Measurements from ENCODE around the gene PIP5K1C.

PIP5K1C gene

GRCh38 chr19:3608079-3608641 is 92.1 kb downstream of the PIP5K1C start:
- DNase-seq = no peak

- no peak for DNase-seq
Measured at GRCh38 chr19:3607303-3608078, 92.8 kb downstream of the PIP5K1C start.

- DNase-seq = peak in 1 of 2 experiments; percentile 44
Measured at GRCh38 chr19:3606690-3607289, 93.5 kb downstream of the PIP5K1C start, which contains the start of gene TBXA2R. TBXA2R (minus strand) TSS chr19:3606875; CDS start chr19:3600634, 6,241 bp downstream.

- no peak for DNase-seq
Measured at GRCh38 chr19:3606174-3606689, 94.0 kb downstream of the PIP5K1C start.

GRCh38 chr19:3605770-3606169 is 94.5 kb downstream of the PIP5K1C start:
- DNase-seq = no peak

- no peak for DNase-seq
Measured at GRCh38 chr19:3605361-3605760, 94.9 kb downstream of the PIP5K1C start.

DNA sequence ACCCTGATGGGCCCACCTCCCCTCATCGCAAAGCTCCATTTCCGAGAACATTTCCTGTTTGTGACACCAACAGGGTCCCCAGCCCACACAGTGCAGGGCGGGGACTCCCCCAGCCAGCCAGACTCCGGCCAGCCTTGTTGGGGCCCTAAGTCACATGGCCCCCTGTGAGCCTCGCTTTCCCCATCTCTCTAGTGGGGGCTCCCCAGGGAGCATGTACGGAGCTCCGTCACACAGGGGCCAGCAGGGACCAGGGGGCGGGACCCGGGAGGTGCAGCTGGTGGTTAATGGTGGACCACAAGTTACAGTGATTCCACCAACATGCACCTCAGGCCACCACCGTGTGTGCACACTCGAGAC is 95.3 kb downstream of the PIP5K1C start:
- DNase-seq = no peak

DNA sequence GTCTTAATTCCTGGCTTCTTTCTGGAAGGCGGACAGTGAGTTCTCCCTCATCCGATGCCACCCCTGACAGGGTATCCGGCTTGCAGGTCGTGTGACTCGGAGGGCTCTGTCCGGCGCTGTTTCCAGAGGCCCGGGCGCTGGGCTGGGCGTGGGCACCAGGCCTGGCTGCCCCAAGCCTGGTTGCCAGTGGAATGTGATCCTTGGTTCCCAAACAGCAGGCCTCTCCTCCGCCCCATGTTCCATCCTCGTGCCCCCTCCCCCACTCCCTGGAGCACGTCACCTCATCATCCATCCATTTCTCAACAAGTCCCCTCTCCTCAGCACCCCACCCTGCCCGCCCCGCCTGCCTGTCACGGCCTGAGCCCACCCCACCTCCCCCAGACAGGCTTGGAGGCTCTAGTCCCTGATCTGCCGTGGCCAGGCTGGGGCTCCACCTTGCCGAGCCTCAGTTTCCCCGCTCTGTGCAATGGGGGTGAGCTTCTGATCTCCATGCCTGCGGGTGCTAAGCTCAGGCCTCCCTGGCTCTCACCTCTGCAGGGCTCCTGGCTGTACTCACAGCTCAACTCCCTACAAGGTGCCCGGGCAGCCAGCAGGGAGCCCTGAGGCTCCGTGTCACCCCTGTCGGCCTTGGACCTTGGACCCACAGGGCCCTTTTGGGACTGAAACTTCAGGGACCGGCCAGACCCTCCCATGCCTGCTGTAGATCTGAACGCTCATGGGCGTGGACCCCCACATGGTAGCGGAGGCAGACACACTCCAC is 95.9 kb downstream of the PIP5K1C start:
- no peak for DNase-seq

GRCh38 chr19:3603121-3603811 is 97.0 kb downstream of the PIP5K1C start:
- no peak for DNase-seq

DNA sequence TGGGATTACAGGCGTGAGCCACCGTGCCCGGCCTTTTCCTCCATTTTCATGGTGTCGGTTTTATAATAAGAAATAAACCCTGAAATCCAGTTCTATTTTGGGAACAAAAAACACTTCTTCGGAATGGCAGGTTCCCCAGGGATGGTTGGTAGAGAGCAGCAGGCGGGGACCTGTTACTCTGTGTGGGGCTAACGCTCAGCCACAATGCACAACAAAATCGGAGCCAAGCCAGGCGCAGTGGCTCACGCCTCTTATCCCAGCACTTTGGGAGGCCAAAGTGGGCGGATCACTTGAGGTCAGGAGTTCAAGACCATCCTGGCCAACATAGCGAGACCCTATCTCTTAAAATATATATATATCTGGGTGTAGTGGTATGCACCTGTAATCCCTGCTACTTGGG is 99.2 kb downstream of the PIP5K1C start:
- no peak for DNase-seq

DNA sequence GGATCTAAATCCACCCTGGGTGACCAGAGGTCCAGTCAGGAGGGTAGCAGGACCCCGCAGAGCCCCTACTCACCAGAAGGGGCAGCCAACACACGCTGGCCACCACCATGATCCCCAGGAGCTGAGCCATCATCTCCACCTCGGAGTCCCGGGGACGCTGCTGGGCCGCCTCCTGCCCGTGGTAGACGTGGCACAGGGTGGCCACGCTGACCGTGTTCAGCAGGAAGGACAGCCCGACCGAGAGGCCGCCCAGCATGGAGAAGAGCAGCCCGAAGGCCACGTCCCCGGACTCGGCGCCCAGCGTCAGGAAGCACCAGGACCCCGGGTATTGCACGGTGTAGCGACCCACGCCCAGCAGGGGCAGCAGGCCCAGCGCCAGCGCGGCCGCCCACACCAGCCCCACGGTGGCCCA is 100.5 kb downstream of the PIP5K1C start:
- DNase-seq = peak in 1 of 2 experiments; percentile 31

- no peak for DNase-seq
Measured at GRCh38 chr19:3595521-3596061, 104.7 kb downstream of the PIP5K1C start.

DNA sequence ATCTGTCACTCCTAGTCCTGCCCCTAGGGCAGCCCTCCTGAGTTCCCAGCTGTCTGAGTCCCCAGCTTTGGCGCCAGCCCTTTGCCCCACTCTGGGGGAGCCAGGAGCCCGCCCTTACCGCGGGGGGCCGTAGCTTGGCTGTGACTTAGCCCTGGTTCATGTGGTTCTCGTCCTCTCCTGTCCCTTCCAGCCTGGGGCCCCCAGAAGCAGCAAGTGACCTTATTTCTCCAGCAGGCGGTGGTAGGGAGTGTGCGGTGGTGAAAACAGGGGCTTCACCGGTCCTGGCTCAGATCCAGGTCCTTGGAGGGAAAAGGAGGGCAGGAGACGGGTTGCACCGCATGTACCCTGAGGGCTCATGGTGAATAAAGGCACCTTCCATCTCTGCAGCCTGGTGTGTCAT is 107.1 kb downstream of the PIP5K1C start:
- no peak for DNase-seq

- DNase-seq = no peak
Measured at GRCh38 chr19:3591876-3592613, 108.2 kb downstream of the PIP5K1C start.

- no peak for DNase-seq
Measured at GRCh38 chr19:3590991-3591659, 109.1 kb downstream of the PIP5K1C start.

- no peak for DNase-seq
Measured at GRCh38 chr19:3589949-3590348, 110.3 kb downstream of the PIP5K1C start.

DNA sequence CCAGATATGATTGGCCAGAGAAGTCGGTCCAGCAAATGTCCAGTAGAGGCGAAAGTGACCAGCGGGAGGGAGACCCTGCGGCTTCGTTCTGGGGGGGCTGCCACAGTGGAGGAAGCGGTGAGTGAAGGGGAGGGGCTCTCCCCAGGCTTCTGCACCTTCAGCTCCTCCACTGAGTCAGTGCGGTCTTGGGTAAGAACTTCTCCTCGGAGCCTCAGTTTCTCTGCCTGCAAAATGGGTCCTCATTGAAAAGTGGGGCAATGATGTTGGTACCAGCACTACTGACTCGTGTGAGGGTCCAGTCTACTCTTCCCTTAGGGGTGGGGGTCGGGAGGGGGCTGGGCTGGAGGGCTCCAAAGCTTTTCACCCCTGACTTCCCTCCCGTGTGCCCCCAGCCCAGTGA is 110.8 kb downstream of the PIP5K1C start:
- no peak for DNase-seq

DNA sequence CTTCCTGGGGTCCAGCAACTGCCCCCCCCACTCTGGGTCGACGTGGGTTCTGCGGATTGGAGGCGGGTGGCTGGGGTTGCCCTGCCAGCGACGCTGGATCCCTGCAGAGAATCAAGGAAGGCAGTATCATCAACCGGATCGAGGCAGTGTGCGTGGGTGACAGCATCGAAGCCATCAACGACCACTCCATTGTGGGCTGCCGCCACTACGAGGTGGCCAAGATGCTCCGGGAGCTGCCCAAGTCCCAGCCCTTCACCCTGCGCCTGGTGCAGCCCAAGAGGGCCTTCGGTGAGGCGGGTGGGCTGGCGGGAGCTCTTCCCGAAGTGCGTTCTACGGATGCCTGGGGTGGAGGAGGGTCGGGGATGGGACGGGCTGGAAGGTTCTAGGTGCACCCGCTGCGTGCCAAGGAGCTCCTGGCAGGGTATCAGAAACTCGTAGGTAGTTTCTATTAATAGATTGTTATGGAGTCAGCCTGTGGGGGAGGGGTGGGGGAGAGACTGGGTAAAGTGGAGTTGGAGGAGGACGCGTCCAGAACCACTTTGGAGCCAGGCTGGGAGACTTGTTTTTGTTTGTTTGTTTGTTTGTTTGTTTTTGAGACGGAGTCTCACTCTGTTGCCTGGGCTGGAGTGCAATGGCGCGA is 113.4 kb downstream of the PIP5K1C start:
- DNase-seq = no peak

DNA sequence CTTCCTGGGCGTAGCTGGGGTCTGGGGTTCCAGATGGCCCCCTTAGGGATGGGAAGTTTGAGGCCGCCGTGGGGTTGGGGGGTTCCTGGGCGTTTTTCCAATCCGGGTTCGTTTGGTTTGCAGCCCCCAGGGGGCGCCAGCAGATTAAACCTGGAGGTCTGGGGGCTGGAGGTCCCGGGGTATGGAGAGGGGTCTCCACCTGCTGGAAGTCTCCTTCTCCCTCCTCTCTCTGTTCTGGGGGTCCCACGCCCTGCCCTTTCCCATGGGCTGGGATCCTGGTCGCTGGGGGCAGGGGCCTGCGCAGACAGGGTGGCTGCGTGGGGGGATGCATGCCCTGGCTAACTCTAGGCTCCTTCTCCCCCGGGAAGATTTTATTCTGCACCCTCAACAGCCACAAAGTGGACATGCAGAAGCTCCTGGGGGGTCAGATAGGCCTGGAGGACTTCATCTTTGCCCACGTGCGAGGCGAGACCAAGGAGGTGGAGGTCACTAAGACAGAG is 114.1 kb downstream of the PIP5K1C start:
- DNase-seq = peak in 1 of 2 experiments; percentile 28
